Measurements from ENCODE around the gene ABCC1. TPM values are rescaled to one million over a fixed set of nuclear protein-coding genes. Genes with fewer than 3 reads are reported as not detected.

Gene ABCC1
- total RNA-seq, 1 donor from 2014 or later: 21.8 TPM

DNA sequence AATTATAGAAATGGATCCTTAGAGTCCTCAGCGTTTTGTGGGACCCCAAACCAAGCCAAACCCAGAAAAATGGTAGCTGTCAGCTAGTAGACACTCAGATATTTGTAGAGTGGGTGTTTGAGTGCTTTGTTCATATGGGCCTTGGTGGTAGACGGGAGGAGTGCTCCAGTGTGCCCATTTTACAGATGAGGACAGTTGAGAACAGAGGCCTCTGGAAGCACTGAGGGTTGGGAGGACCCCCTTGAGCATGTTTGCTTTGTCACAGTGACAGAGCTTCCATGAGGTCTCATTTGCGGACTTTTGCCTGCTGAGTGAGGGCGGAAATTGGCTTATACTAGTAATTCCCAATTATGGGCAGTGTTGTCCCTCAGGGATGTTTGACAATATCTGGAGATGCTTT, 162.2 kb downstream of the ABCC1 start:
- DNase-seq (ENCODE audit: low spot score): no peak
- Mint-ChIP-seq H3K27ac (ENCODE audit: unreplicated experiment) (no peak overlapping the region), H3K27me3 (ENCODE audit: unreplicated experiment) (peaks cover 4% of the 10 kb centered on the region), H3K9me3 (ENCODE audit: unreplicated experiment) (no peaks in the 10 kb centered on the region), H3K36me3 (ENCODE audit: low read depth, unreplicated experiment) (peaks cover 13% of the 10 kb centered on the region), H3K4me3 (ENCODE audit: unreplicated experiment) (no peak overlapping the region), H3K4me1 (ENCODE audit: unreplicated experiment) (no peaks in the 10 kb centered on the region)
- TF ChIP-seq, protein P1, sequence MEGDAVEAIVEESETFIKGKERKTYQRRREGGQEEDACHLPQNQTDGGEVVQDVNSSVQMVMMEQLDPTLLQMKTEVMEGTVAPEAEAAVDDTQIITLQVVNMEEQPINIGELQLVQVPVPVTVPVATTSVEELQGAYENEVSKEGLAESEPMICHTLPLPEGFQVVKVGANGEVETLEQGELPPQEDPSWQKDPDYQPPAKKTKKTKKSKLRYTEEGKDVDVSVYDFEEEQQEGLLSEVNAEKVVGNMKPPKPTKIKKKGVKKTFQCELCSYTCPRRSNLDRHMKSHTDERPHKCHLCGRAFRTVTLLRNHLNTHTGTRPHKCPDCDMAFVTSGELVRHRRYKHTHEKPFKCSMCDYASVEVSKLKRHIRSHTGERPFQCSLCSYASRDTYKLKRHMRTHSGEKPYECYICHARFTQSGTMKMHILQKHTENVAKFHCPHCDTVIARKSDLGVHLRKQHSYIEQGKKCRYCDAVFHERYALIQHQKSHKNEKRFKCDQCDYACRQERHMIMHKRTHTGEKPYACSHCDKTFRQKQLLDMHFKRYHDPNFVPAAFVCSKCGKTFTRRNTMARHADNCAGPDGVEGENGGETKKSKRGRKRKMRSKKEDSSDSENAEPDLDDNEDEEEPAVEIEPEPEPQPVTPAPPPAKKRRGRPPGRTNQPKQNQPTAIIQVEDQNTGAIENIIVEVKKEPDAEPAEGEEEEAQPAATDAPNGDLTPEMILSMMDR (IDR thresholded peaks at IDR 0.05; ENCODE audit: unreplicated experiment): no peak

DNA sequence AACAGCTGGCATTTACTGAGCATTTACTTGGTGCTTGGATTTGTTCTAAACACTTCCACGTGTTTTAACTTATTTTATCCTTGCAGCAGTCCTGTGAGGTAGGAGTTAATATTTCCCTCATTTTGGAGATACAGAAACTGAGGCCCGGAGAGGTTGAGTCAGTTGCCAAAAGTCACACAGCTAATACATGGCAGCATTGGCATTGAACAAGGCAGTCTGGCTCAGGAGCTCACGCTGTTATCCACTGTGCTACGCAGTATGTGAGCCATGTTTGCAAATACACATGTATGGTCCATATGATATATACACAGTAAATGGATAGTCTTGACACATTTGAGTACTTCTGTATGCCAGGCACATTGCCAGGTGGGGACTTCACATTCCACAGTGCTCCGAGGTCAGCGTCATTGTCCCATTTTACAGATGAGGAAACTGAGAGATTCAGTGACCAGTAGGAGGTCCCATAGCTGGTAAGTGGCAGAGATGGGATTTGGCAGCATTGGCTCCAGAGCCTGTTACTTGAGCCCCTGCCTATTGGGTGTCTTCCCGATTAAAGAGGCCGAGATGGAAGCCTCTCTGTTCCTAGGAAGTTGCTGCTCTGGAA, 163.1 kb downstream of the ABCC1 start:
- Mint-ChIP-seq H3K9me3 (ENCODE audit: unreplicated experiment) (no peaks in the 10 kb centered on the region), H3K4me1 (ENCODE audit: unreplicated experiment) (no peaks in the 10 kb centered on the region), H3K36me3 (ENCODE audit: low read depth, unreplicated experiment) (peaks cover 13% of the 10 kb centered on the region), H3K27me3 (ENCODE audit: unreplicated experiment) (peaks cover 4% of the 10 kb centered on the region), H3K27ac (ENCODE audit: unreplicated experiment) (no peak overlapping the region), H3K4me3 (ENCODE audit: unreplicated experiment) (no peak overlapping the region)
- no peak for DNase-seq (ENCODE audit: low spot score)
- TF ChIP-seq, protein P1 (IDR thresholded peaks at IDR 0.05; ENCODE audit: unreplicated experiment): no peak

DNA sequence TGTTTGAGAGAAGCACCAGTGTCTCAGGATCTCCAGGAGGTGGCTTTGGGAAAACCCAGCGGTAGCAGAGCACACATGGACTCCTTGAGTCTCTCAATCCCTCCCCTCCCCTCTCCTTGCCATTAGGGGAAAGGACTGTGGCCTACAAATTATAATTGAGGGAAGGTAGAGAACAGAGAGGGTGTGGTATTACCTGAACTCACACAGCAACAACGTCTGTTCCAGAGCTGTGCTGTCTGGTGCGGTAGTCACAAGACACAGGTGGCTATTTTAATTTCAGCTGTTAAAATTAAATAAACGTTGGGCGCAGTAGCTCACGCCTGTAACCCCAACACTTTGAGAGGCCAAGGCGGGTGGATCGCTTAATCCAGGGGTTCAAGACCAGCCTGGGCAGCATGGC, 163.7 kb downstream of the ABCC1 start:
- TF ChIP-seq, protein P1 (IDR thresholded peaks at IDR 0.05; ENCODE audit: unreplicated experiment): no peak
- H3K4me3 Mint-ChIP-seq (ENCODE audit: unreplicated experiment): no peak overlapping the region
- H3K4me1 Mint-ChIP-seq (ENCODE audit: unreplicated experiment): no peaks in the 10 kb centered on the region
- no peak overlapping the region for H3K27ac Mint-ChIP-seq (ENCODE audit: unreplicated experiment)
- no peaks in the 10 kb centered on the region for H3K9me3 Mint-ChIP-seq (ENCODE audit: unreplicated experiment)
- H3K27me3 Mint-ChIP-seq (ENCODE audit: unreplicated experiment): peaks cover 2% of the 10 kb centered on the region
- no peak for DNase-seq (ENCODE audit: low spot score)
- peaks cover 16% of the 10 kb centered on the region for H3K36me3 Mint-ChIP-seq (ENCODE audit: low read depth, unreplicated experiment)

DNA sequence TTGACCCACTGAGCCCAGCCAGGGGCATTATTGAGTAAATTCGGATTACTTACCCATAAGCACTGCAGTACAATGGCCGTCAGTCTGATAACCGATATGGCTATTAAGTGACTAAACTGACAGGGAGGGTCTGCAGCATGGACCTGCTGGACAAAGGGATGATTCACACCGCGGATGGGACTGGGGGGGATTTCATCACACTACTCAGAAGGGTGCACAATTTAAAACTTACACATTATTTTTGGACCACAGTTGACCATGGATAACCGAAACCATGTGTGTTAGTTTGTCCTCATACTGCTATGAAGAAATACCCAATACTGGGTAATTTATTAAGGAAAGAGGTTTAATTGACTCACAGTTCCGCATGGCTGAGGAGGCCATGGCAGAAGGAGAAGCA, 167.4 kb downstream of the ABCC1 start:
- TF ChIP-seq, protein P1 (IDR thresholded peaks at IDR 0.05; ENCODE audit: unreplicated experiment): no peak
- Mint-ChIP-seq H3K4me3 (ENCODE audit: unreplicated experiment) (no peak overlapping the region), H3K4me1 (ENCODE audit: unreplicated experiment) (peaks cover 4% of the 10 kb centered on the region), H3K27me3 (ENCODE audit: unreplicated experiment) (peaks cover 8% of the 10 kb centered on the region), H3K27ac (ENCODE audit: unreplicated experiment) (no peak overlapping the region), H3K9me3 (ENCODE audit: unreplicated experiment) (no peaks in the 10 kb centered on the region), H3K36me3 (ENCODE audit: low read depth, unreplicated experiment) (peaks cover 10% of the 10 kb centered on the region)
- DNase-seq (ENCODE audit: low spot score): no peak

DNA sequence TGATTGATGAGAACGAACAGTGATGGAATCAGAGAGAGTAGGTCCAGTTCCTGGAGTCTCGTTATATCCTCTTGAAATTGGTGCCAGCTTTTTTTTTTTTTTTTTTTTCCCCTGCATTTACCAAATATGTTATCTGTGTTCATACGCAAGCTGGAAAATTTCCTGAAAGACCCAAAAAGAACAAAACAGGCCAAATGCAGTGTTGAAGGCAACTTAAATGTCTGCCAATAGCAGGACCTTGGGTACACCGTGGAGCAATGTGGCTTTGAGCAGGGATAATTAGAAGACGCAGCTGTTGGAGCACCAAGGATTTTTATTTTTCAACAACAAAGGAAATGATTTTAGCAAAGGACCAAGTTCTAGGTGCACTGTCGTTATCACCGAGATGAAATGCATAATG, 168.9 kb downstream of the ABCC1 start:
- H3K4me3 Mint-ChIP-seq (ENCODE audit: unreplicated experiment): no peak overlapping the region
- DNase-seq (ENCODE audit: low spot score): no peak
- peaks cover 4% of the 10 kb centered on the region for H3K4me1 Mint-ChIP-seq (ENCODE audit: unreplicated experiment)
- no peak overlapping the region for H3K27ac Mint-ChIP-seq (ENCODE audit: unreplicated experiment)
- TF ChIP-seq, protein P1 (IDR thresholded peaks at IDR 0.05; ENCODE audit: unreplicated experiment): no peak
- peaks cover 4% of the 10 kb centered on the region for H3K36me3 Mint-ChIP-seq (ENCODE audit: low read depth, unreplicated experiment)
- H3K27me3 Mint-ChIP-seq (ENCODE audit: unreplicated experiment): peaks cover 6% of the 10 kb centered on the region
- no peaks in the 10 kb centered on the region for H3K9me3 Mint-ChIP-seq (ENCODE audit: unreplicated experiment)

All from endothelial cell (in vitro differentiated cells).